GM08714 (cell line): ENCODE data around the gene ANKRD55.
"Not testable (repeated sequence)": the region's sequence is repeated elsewhere in the genome, so short reads cannot be mapped to it uniquely, and the experiment has no call there.

Experiments used
- H3K4me3 ChIP-seq: fragments of 200-500 bp; sonication (Bioruptor generic); 2 replicates; pipeline ENCODE4 v1.5.1; 2014; ENCODE audit warnings: mild to moderate bottlenecking, low read length, inconsistent platforms
- ZNF274 ChIP-seq: IDR thresholded peaks from 2 replicates; pipeline ENCODE4 v1.6.1; 2012; ENCODE audit warnings: mild to moderate bottlenecking, low read depth, low read length

The ANKRD55 gene

GRCh38 chr5:56262279-56262678 lies 29.1 kb upstream of the ANKRD55 start:
- no peak overlapping the region for H3K4me3 ChIP-seq
- no peak for TF ChIP-seq ZNF274

- no peak overlapping the region for H3K4me3 ChIP-seq
- no peak for TF ChIP-seq ZNF274
These were observed 25.9 kb upstream of the ANKRD55 start for GRCh38 chr5:56259002-56259511.

GRCh38 chr5:56257763-56258529 lies 24.8 kb upstream of the ANKRD55 start:
- H3K4me3 ChIP-seq = not testable (repeated sequence)

- no peak overlapping the region for H3K4me3 ChIP-seq
- TF ChIP-seq ZNF274 = no peak
These were observed 23.9 kb upstream of the ANKRD55 start for GRCh38 chr5:56257010-56257409.

- H3K4me3 ChIP-seq = no peak overlapping the region
- no peak for TF ChIP-seq ZNF274
These were observed 22.4 kb upstream of the ANKRD55 start for GRCh38 chr5:56255502-56255901.

GRCh38 chr5:56253924-56254323 lies 20.8 kb upstream of the ANKRD55 start:
- H3K4me3 ChIP-seq = no peak overlapping the region
- TF ChIP-seq ZNF274 = no peak

GRCh38 chr5:56253126-56253525 lies 20.0 kb upstream of the ANKRD55 start:
- no peak for TF ChIP-seq ZNF274
- H3K4me3 ChIP-seq = no peak overlapping the region

- H3K4me3 ChIP-seq = no peak overlapping the region
- no peak for TF ChIP-seq ZNF274
These were observed 18.9 kb upstream of the ANKRD55 start for GRCh38 chr5:56251918-56252553.

GRCh38 chr5:56251440-56251839 lies 18.3 kb upstream of the ANKRD55 start:
- no peak overlapping the region for H3K4me3 ChIP-seq
- TF ChIP-seq ZNF274 = no peak

GRCh38 chr5:56250011-56250410 lies 16.9 kb upstream of the ANKRD55 start:
- no peak for TF ChIP-seq ZNF274
- H3K4me3 ChIP-seq = no peak overlapping the region

- H3K4me3 ChIP-seq = not testable (repeated sequence)
These were observed 16.0 kb upstream of the ANKRD55 start for GRCh38 chr5:56249085-56249484.

- TF ChIP-seq ZNF274 = no peak
These were observed 14.5 kb upstream of the ANKRD55 start for GRCh38 chr5:56247592-56247991.

GRCh38 chr5:56246769-56247168 lies 13.6 kb upstream of the ANKRD55 start:
- no peak overlapping the region for H3K4me3 ChIP-seq
- TF ChIP-seq ZNF274 = no peak

More at GRCh38 chr5:56247592-56247991, 14.5 kb upstream of the ANKRD55 start:
- H3K4me3 ChIP-seq = no peak overlapping the region

- no peak overlapping the region for H3K4me3 ChIP-seq
- TF ChIP-seq ZNF274 = no peak
These were observed 12.4 kb upstream of the ANKRD55 start for GRCh38 chr5:56245481-56245880.

GRCh38 chr5:56244627-56245026 lies 11.5 kb upstream of the ANKRD55 start:
- no peak overlapping the region for H3K4me3 ChIP-seq
- no peak for TF ChIP-seq ZNF274

- H3K4me3 ChIP-seq = not testable (repeated sequence)
These were observed 9.1 kb upstream of the ANKRD55 start for GRCh38 chr5:56242271-56242670.
